HepG2 (cell line): Measurements from ENCODE around the gene CAPG. TPM values are rescaled to one million over a fixed set of nuclear protein-coding genes. Genes with fewer than 3 reads are reported as not detected.
A peak's percentile ranks its signal among the peaks of the same experiment; 100 is the strongest.

Source experiments
- E2F2 ChIP-seq: sonication (generic); formaldehyde crosslinking; IDR thresholded peaks from 2 replicates; pipeline ENCODE4 v1.4.0; 2020; ENCODE audit warnings: missing genetic modification reagents, borderline replicate concordance
- ETV5 ChIP-seq: IDR thresholded peaks from 2 replicates; pipeline ENCODE4 v1.6.1; 2018; ENCODE audit warnings: missing biosample characterization, missing genetic modification reagents, inconsistent platforms, borderline replicate concordance
- HHEX ChIP-seq: IDR thresholded peaks from 2 replicates; pipeline ENCODE4 v1.6.1; 2016; ENCODE audit warnings: control low read depth
- HOXD1 ChIP-seq: sonication (generic); formaldehyde crosslinking; IDR thresholded peaks from 2 replicates; pipeline ENCODE4 v1.5.0; 2020; ENCODE audit warnings: missing genetic modification reagents
- MBNL3 ChIP-seq: fragments of 250-450 bp; sonication (Bioruptor Pico); conservative IDR thresholded peaks from 2 replicates; pipeline ENCODE4 v1.8.0; 2022; ENCODE audit warnings: mild to moderate bottlenecking, inconsistent platforms
- NFE2 ChIP-seq: sonication (generic); formaldehyde crosslinking; IDR thresholded peaks from 2 replicates; pipeline ENCODE4 v1.4.0; 2020; ENCODE audit warnings: missing genetic modification reagents
- PAXIP1 ChIP-seq: sonication (generic); formaldehyde crosslinking; conservative IDR thresholded peaks from 2 replicates; pipeline ENCODE4 v1.4.0; 2020; ENCODE audit warnings: mild to moderate bottlenecking, missing genetic modification reagents, moderate library complexity
- PRDM4 ChIP-seq: sonication (generic); formaldehyde crosslinking; IDR thresholded peaks from 2 replicates; pipeline ENCODE4 v1.9.0; 2021; ENCODE audit warnings: missing genetic modification reagents, borderline replicate concordance
- TBX3 ChIP-seq: fragments of 450-650 bp; IDR thresholded peaks from 2 replicates; pipeline ENCODE4 v1.6.1; 2017; ENCODE audit warnings: antibody characterized with exemption, mild to moderate bottlenecking, inconsistent platforms, borderline replicate concordance
- ZFP37 ChIP-seq: sonication (generic); formaldehyde crosslinking; IDR thresholded peaks from 2 replicates; pipeline ENCODE4 v1.4.0; 2020; ENCODE audit warnings: missing genetic modification reagents, borderline replicate concordance
- ZFP41 ChIP-seq: sonication (generic); formaldehyde crosslinking; IDR thresholded peaks from 2 replicates; pipeline ENCODE4 v1.4.0; 2020; ENCODE audit warnings: mild to moderate bottlenecking, missing genetic modification reagents, borderline replicate concordance
- ZNF335 ChIP-seq: sonication (generic); formaldehyde crosslinking; IDR thresholded peaks from 2 replicates; pipeline ENCODE4 v1.4.0; 2020; ENCODE audit warnings: missing genetic modification reagents
- ZNF343 ChIP-seq: sonication (generic); formaldehyde crosslinking; IDR thresholded peaks from 2 replicates; pipeline ENCODE4 v1.4.0; 2020; ENCODE audit warnings: mild to moderate bottlenecking, missing genetic modification reagents
- ZNF572 ChIP-seq: sonication (generic); formaldehyde crosslinking; IDR thresholded peaks from 2 replicates; pipeline ENCODE4 v1.5.1; 2020; ENCODE audit warnings: mild to moderate bottlenecking, missing genetic modification reagents
- ZNF720 ChIP-seq: sonication (generic); formaldehyde crosslinking; IDR thresholded peaks from 2 replicates; pipeline ENCODE4 v1.4.0; 2020; ENCODE audit warnings: missing genetic modification reagents
- ZNF737 ChIP-seq: sonication (generic); formaldehyde crosslinking; IDR thresholded peaks from 2 replicates; pipeline ENCODE4 v1.5.0; 2020; ENCODE audit warnings: missing genetic modification reagents, mild to moderate bottlenecking, borderline replicate concordance
- polyA plus RNA-seq, 8 experiments: library from polyadenylated mRNA; depleted of rRNA in 3 of 8; stranded (reverse) in 7 of 8; unstranded in 1 of 8; fragments of >200 nt; fragmentation: Illumina TruSeq in 4 of 8; extraction: Trizol in 4 of 8; gene quantifications; 2 replicates each; pipeline versions ENCODE4 v1.2.1 to v1.2.3, GENCODE V29; 2011 to 2016; ENCODE audit warnings: low read depth in 4 of 8, missing spikeins in 1 of 8, mixed read lengths in 1 of 8; ENCODE audit not compliant: insufficient read depth in 1 of 8
- total RNA-seq, 5 experiments: library from RNA; depleted of rRNA; stranded (reverse); fragments of >200 nt; fragmentation: Illumina TruSeq; extraction: Trizol; gene quantifications; 2 replicates each; pipeline ENCODE4 v1.2.3, GENCODE V29; 2016; ENCODE audit warnings: low read depth in 1 of 5
- TF ChIP-seq, protein P1 (sequence below): sonication (generic); formaldehyde crosslinking; IDR thresholded peaks from 2 replicates; pipeline ENCODE4 v1.5.1; 2020; ENCODE audit warnings: mild to moderate bottlenecking, moderate library complexity, missing genetic modification reagents
- TF ChIP-seq, protein P2 (sequence below): sonication (generic); formaldehyde crosslinking; IDR thresholded peaks from 2 replicates; pipeline ENCODE4 v1.4.0; 2020; ENCODE audit warnings: mild to moderate bottlenecking, missing genetic modification reagents
- TF ChIP-seq, protein P3 (sequence below): sonication (generic); formaldehyde crosslinking; IDR thresholded peaks from 2 replicates; pipeline ENCODE4 v1.9.0; 2022; ENCODE audit warnings: low read depth, missing genetic modification reagents

The CAPG gene
- total and polyA plus RNA-seq, 2 of the 13 experiments (the other 11 are each of a cell fraction or from before 2014, with no cell fraction given): 12.7 to 18.2 TPM

DNA sequence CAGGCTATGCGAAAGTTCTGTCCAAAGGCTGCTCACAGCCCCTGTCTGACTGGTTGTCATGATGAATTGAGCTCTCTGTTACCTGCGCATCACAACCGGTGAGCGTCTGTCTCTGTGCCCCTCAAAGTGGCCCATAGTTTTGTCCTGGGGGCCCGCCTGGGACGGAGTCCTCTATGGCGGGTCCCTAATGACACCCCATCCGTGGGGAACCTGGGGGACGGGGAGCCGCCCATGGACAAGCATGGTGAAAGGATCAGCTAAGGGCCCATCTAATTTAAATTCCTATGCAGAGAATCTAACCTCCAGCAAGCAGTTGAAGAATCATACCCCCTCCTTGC, 55.1 kb downstream of the CAPG start (continued):
- peak; percentile 18; the same call in 1 of the 2 replicates for TF ChIP-seq E2F2
- TF ChIP-seq ZNF737: 0 out of 2 replicates have a peak, but pooled peaks have one; percentile 17
- TF ChIP-seq, protein P1, sequence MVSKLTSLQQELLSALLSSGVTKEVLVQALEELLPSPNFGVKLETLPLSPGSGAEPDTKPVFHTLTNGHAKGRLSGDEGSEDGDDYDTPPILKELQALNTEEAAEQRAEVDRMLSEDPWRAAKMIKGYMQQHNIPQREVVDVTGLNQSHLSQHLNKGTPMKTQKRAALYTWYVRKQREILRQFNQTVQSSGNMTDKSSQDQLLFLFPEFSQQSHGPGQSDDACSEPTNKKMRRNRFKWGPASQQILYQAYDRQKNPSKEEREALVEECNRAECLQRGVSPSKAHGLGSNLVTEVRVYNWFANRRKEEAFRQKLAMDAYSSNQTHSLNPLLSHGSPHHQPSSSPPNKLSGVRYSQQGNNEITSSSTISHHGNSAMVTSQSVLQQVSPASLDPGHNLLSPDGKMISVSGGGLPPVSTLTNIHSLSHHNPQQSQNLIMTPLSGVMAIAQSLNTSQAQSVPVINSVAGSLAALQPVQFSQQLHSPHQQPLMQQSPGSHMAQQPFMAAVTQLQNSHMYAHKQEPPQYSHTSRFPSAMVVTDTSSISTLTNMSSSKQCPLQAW: no peak
- TF ChIP-seq, protein P2, sequence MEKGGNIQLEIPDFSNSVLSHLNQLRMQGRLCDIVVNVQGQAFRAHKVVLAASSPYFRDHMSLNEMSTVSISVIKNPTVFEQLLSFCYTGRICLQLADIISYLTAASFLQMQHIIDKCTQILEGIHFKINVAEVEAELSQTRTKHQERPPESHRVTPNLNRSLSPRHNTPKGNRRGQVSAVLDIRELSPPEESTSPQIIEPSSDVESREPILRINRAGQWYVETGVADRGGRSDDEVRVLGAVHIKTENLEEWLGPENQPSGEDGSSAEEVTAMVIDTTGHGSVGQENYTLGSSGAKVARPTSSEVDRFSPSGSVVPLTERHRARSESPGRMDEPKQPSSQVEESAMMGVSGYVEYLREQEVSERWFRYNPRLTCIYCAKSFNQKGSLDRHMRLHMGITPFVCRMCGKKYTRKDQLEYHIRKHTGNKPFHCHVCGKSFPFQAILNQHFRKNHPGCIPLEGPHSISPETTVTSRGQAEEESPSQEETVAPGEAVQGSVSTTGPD (CRISPR knock-in tag): peak; percentile 42; the same call in 1 of the 2 replicates
- TF ChIP-seq PAXIP1 (CRISPR knock-in tag): no peak
- no peak for TF ChIP-seq HHEX (CRISPR knock-in tag)
- TF ChIP-seq MBNL3 (CRISPR knock-in tag): no peak
- no peak for TF ChIP-seq NFE2 (CRISPR knock-in tag)
- TF ChIP-seq ZFP37 (CRISPR knock-in tag): no peak
- TF ChIP-seq PRDM4: no peak
- TF ChIP-seq ZNF335 (CRISPR knock-in tag): no peak
- TF ChIP-seq ZNF720 (CRISPR knock-in tag): no peak
- TF ChIP-seq ZNF572 (CRISPR knock-in tag): no peak
- TF ChIP-seq HOXD1 (CRISPR knock-in tag): no peak
- TF ChIP-seq TBX3: no peak
- no peak for TF ChIP-seq ZFP41 (CRISPR knock-in tag)
- no peak for TF ChIP-seq ZNF343
- TF ChIP-seq, protein P3, sequence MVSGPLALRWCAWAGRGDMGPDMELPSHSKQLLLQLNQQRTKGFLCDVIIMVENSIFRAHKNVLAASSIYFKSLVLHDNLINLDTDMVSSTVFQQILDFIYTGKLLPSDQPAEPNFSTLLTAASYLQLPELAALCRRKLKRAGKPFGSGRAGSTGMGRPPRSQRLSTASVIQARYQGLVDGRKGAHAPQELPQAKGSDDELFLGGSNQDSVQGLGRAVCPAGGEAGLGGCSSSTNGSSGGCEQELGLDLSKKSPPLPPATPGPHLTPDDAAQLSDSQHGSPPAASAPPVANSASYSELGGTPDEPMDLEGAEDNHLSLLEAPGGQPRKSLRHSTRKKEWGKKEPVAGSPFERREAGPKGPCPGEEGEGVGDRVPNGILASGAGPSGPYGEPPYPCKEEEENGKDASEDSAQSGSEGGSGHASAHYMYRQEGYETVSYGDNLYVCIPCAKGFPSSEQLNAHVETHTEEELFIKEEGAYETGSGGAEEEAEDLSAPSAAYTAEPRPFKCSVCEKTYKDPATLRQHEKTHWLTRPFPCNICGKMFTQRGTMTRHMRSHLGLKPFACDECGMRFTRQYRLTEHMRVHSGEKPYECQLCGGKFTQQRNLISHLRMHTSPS (CRISPR knock-in tag): no peak
- TF ChIP-seq ETV5: no peak
